ENCODE results near the gene USP51.
"Not testable (repeated sequence)": the region's sequence is repeated elsewhere in the genome, so short reads cannot be mapped to it uniquely, and the experiment has no call there.

USP51 gene

GRCh38 chrX:55464050-55464449 lies 25.6 kb downstream of the USP51 start:
- DNase-seq = not testable (repeated sequence)

GRCh38 chrX:55459926-55460325 lies 29.7 kb downstream of the USP51 start:
- not testable (repeated sequence) for DNase-seq

- not testable (repeated sequence) for DNase-seq
These were observed 30.2 kb downstream of the USP51 start for GRCh38 chrX:55459426-55459825.

- DNase-seq = not testable (repeated sequence)
These were observed 33.9 kb downstream of the USP51 start for GRCh38 chrX:55455708-55456107.

- DNase-seq = no peak
These were observed 36.9 kb downstream of the USP51 start for GRCh38 chrX:55452833-55453124.

GRCh38 chrX:55451990-55452832 lies 37.4 kb downstream of the USP51 start, which contains the start of gene MAGEH1:
Gene MAGEH1 (plus strand): TSS chrX:55452127. CDS start chrX:55452375, 248 bp downstream.
- DNase-seq = peak; percentile 49

- no peak for DNase-seq
These were observed 38.0 kb downstream of the USP51 start for GRCh38 chrX:55451626-55451989.

- DNase-seq = no peak
These were observed 38.5 kb downstream of the USP51 start for GRCh38 chrX:55451141-55451540.

- no peak for DNase-seq
These were observed 39.4 kb downstream of the USP51 start for GRCh38 chrX:55450259-55450658.

GRCh38 chrX:55443468-55443867 lies 46.2 kb downstream of the USP51 start:
- DNase-seq = not testable (repeated sequence)

Measured in KG1 (cell line).